Mesenchymal stem cell (in vitro differentiated cells and primary cell): ENCODE data around the gene NSUN5.
A peak's percentile ranks its signal among the peaks of the same experiment; 100 is the strongest.
"Not testable (repeated sequence)": the region's sequence is repeated elsewhere in the genome, so short reads cannot be mapped to it uniquely, and the experiment has no call there.

Experiments used
- DNase-seq: peaks from one replicate; pipeline ENCODE4 v3.0.0-alpha.2; 2013
- H2AFZ ChIP-seq: one replicate; pipeline ENCODE4 v1.6.1; 2013; ENCODE audit warnings: low read depth, mild to moderate bottlenecking, control low read depth, inconsistent platforms, low read length, moderate library complexity
- H2AK5ac ChIP-seq: 2 replicates; pipeline ENCODE4 v1.6.1; 2013; ENCODE audit warnings: low read length, moderate library complexity, mild to moderate bottlenecking, inconsistent platforms; ENCODE audit not compliant: severe bottlenecking
- H2BK120ac ChIP-seq: one replicate; pipeline ENCODE4 v1.6.1; 2013; ENCODE audit warnings: low read depth, mild to moderate bottlenecking, inconsistent platforms, low read length, moderate library complexity
- H2BK12ac ChIP-seq, 2 experiments: one replicate each; pipeline ENCODE4 v1.6.1; 2013; ENCODE audit warnings: inconsistent platforms in 2 of 2, low read length in 2 of 2, mild to moderate bottlenecking in 2 of 2, moderate library complexity in 2 of 2, control low read depth in 1 of 2
- H2BK15ac ChIP-seq: one replicate; pipeline ENCODE4 v1.6.1; 2013; ENCODE audit warnings: mild to moderate bottlenecking, low read depth, inconsistent platforms; ENCODE audit not compliant: poor library complexity, severe bottlenecking
- H2BK5ac ChIP-seq: 2 replicates; pipeline ENCODE4 v1.6.1; 2013; ENCODE audit warnings: low read depth, mild to moderate bottlenecking, low read length, control low read depth, inconsistent platforms; ENCODE audit not compliant: poor library complexity, severe bottlenecking
- H3K14ac ChIP-seq, 2 experiments: one replicate each; pipeline ENCODE4 v1.6.1; 2013; ENCODE audit warnings: inconsistent platforms in 2 of 2, low read length in 2 of 2, control low read depth in 1 of 2, mild to moderate bottlenecking in 1 of 2, moderate library complexity in 1 of 2
- H3K18ac ChIP-seq, 2 experiments: one replicate each; pipeline ENCODE4 v1.6.1; 2013; ENCODE audit warnings: inconsistent platforms in 2 of 2, low read length in 2 of 2, control low read depth in 1 of 2, low read depth in 1 of 2, mild to moderate bottlenecking in 1 of 2
- H3K23ac ChIP-seq, 2 experiments: one replicate each; pipeline ENCODE4 v1.6.1; 2013; ENCODE audit warnings: inconsistent platforms in 2 of 2, low read length in 2 of 2, mild to moderate bottlenecking in 2 of 2, moderate library complexity in 2 of 2, control low read depth in 1 of 2
- H3K27ac ChIP-seq: 2 replicates; pipeline ENCODE4 v1.5.1; 2013; ENCODE audit warnings: mild to moderate bottlenecking, moderate library complexity, low read length, control low read depth, inconsistent platforms; ENCODE audit not compliant: poor library complexity, severe bottlenecking
- H3K27me3 ChIP-seq, 2 experiments: 2 replicates each; pipeline versions ENCODE4 v1.6.1 to v1.7.0; 2013; ENCODE audit warnings: low read length in 2 of 2, mild to moderate bottlenecking in 2 of 2, moderate library complexity in 2 of 2, control low read depth in 1 of 2, inconsistent platforms in 1 of 2; ENCODE audit not compliant: control insufficient read depth in 1 of 2, insufficient read depth in 1 of 2
- H3K36me3 ChIP-seq, 2 experiments: 2 replicates each; pipeline versions ENCODE4 v1.6.1 to v1.7.0; 2013; ENCODE audit warnings: low read length in 2 of 2, control low read depth in 1 of 2, inconsistent platforms in 1 of 2, low read depth in 1 of 2, mild to moderate bottlenecking in 1 of 2; ENCODE audit not compliant: insufficient read depth in 2 of 2, control insufficient read depth in 1 of 2
- H3K4ac ChIP-seq, 2 experiments: one replicate each; pipeline ENCODE4 v1.6.1; 2013; ENCODE audit warnings: inconsistent platforms in 2 of 2, low read length in 2 of 2, mild to moderate bottlenecking in 2 of 2, moderate library complexity in 2 of 2, control low read depth in 1 of 2, low read depth in 1 of 2
- H3K4me1 ChIP-seq: 2 replicates; pipeline ENCODE4 v1.6.1; 2013; ENCODE audit warnings: low read depth, low read length, control low read depth; ENCODE audit not compliant: control insufficient read depth, insufficient read depth
- H3K4me2 ChIP-seq: 2 replicates; pipeline ENCODE4 v1.6.1; 2013; ENCODE audit warnings: low read length, mild to moderate bottlenecking, inconsistent platforms; ENCODE audit not compliant: poor library complexity, severe bottlenecking
- H3K4me3 ChIP-seq, 2 experiments: 2 replicates each; pipeline versions ENCODE4 v1.5.1 to v1.7.0; 2013; ENCODE audit warnings: low read length in 2 of 2, mild to moderate bottlenecking in 2 of 2, control low read depth in 1 of 2, low read depth in 1 of 2; ENCODE audit not compliant: insufficient read depth in 1 of 2
- H3K79me1 ChIP-seq: replicated peaks from 2 replicates; pipeline ENCODE4 v1.6.1; 2013; ENCODE audit warnings: mild to moderate bottlenecking, control low read depth, low read length, inconsistent platforms; ENCODE audit not compliant: poor library complexity, severe bottlenecking
- H3K9ac ChIP-seq: 2 replicates; pipeline ENCODE4 v1.7.0; 2013; ENCODE audit warnings: mild to moderate bottlenecking, low read length, moderate library complexity
- H3K9me3 ChIP-seq: 2 replicates; pipeline ENCODE4 v1.7.0; 2013; ENCODE audit warnings: mild to moderate bottlenecking, low read length; ENCODE audit not compliant: control insufficient read depth
- H4K8ac ChIP-seq: one replicate; pipeline ENCODE4 v1.6.1; 2013; ENCODE audit warnings: inconsistent platforms, mild to moderate bottlenecking, low read length, moderate library complexity
- H4K91ac ChIP-seq: one replicate; pipeline ENCODE4 v1.6.1; 2013; ENCODE audit warnings: mild to moderate bottlenecking, low read length, inconsistent platforms
- WGBS: methylation state at CpG from one replicate; pipeline ENCODE4 v1.1.7; 2013; ENCODE audit warnings: mixed read lengths; 5-methylcytosine and 5-hydroxymethylcytosine counted together

NSUN5 gene

DNA sequence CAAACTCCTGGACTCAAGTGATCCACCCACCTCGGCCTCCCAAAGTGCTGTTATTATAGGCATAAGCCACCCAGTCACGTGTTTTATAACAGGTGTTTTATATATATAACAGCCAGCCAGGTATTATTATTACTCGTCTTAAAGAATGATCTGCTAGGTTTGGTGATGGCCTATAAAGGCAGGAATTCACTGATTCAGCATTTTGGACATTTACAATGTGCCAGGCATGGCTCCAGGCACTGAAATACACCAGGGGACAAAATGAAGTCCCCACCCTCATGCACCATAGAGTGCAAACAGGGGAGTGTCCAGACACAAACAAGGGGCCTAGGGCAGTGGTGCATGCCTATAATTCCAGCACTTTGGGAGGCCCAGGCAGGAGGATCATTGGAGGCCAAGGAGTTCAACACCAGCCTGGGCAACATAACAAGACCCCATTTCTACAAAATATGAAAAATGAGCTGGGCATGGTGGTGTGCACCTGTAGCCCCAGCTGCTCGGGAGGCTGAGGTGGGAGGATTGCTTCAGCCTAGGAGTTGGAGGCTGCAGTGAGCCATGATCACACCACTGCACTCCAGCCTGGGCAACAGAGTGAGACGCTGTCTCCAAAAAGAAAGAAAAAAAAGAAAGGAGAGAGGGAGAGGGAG lies 14.9 kb upstream of the NSUN5 start:
- H2AFZ ChIP-seq, H3K36me3 ChIP-seq, H3K4me2 ChIP-seq, H3K4me3 ChIP-seq, H2BK12ac ChIP-seq, H3K79me1 ChIP-seq, H3K9me3 ChIP-seq, H3K23ac ChIP-seq, H2BK120ac ChIP-seq, H2BK5ac ChIP-seq, H2AK5ac ChIP-seq, H3K4me1 ChIP-seq, H3K14ac ChIP-seq, DNase-seq, H4K8ac ChIP-seq, H2BK15ac ChIP-seq, H3K4ac ChIP-seq, H3K9ac ChIP-seq, H3K18ac ChIP-seq, H3K27ac ChIP-seq, H4K91ac ChIP-seq: not testable (repeated sequence)
- H3K27me3 ChIP-seq: peaks cover 0 to 31% of the 10 kb centered on the region in 2 experiments
- WGBS: 94% methylated on average over 3 of the region's 5 CpGs

- H2BK5ac ChIP-seq, H2AK5ac ChIP-seq, H3K23ac ChIP-seq, H2AFZ ChIP-seq, H2BK120ac ChIP-seq, H3K4ac ChIP-seq, H4K8ac ChIP-seq, H3K4me2 ChIP-seq, H2BK12ac ChIP-seq, H3K4me3 ChIP-seq, H3K79me1 ChIP-seq, H3K14ac ChIP-seq, H3K27ac ChIP-seq, H3K9me3 ChIP-seq, H4K91ac ChIP-seq, H3K4me1 ChIP-seq, DNase-seq, H3K18ac ChIP-seq, H3K36me3 ChIP-seq, H3K9ac ChIP-seq, H2BK15ac ChIP-seq: not testable (repeated sequence)
- peaks cover 0 to 36% of the 10 kb centered on the region in 2 experiments for H3K27me3 ChIP-seq
- WGBS: 91% methylated on average over 4 of the region's 9 CpGs
These were observed 11.4 kb upstream of the NSUN5 start for GRCh38 chr7:73320009-73320408.

DNA sequence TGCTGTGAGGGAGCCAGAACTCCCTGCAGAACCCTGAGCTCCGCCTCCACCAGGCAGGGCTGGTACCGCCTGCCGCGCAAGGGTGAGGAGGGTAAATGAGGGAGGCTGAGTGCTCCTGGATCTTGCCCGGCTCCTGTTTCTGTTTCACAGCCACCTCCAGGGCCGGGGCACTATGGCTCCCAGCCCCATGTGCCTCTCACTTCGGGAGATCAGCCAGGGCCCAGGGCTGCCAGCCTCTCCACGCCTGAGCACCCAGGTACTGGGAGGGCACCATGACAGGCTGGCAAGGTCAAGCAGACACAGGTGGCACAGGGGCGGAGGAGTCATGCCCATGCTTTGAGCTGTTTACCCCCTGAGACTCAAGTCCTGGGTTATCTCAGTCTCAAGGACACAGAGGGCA lies 10.9 kb upstream of the NSUN5 start:
- not testable (repeated sequence) for H3K4ac ChIP-seq, H3K9ac ChIP-seq, H3K27ac ChIP-seq, H4K91ac ChIP-seq, H3K4me3 ChIP-seq, H3K9me3 ChIP-seq, H3K79me1 ChIP-seq, H2BK15ac ChIP-seq, H3K18ac ChIP-seq, H3K4me1 ChIP-seq, H3K23ac ChIP-seq, H2BK5ac ChIP-seq, H2BK120ac ChIP-seq, DNase-seq, H2AFZ ChIP-seq, H3K36me3 ChIP-seq, H3K4me2 ChIP-seq, H2AK5ac ChIP-seq, H2BK12ac ChIP-seq, H3K14ac ChIP-seq
- Histone ChIP-seq H4K8ac (peak overlapping the region; percentile 37), H3K27me3 (peaks cover 0 to 33% of the 10 kb centered on the region in 2 experiments)
- 84% methylated on average over 9 of the region's 9 CpGs for WGBS

DNA sequence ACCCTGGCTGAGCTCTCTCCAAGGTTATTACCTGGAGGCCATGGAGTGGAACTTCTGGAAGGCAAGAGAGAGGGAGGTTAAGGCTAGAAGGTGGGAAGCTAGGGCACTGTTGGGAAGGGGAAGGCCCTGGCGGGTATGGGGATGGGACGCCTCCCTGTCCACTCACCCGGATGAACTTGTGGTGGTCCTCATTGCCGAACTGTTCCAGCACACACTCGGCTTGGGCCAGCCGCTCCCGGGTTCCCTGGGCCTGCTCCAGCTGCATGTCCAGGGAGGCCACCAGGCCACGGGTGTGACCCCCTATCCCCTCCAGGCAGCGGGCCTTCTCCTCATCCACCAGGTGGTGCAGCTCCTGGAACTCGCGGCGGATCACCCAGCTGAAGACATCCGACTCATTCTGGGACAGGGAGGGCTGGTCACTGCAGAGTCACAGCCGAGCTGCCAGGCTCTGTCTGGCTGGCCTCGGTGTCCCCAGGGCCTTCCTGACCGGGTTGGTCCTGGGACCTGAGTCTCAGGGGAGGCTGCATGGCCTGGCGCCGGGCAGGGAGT lies 10.1 kb upstream of the NSUN5 start:
- not testable (repeated sequence) for H2BK120ac ChIP-seq, H2BK5ac ChIP-seq, H3K9me3 ChIP-seq, H4K8ac ChIP-seq, H3K23ac ChIP-seq, H2AFZ ChIP-seq, H4K91ac ChIP-seq, H3K79me1 ChIP-seq, H3K18ac ChIP-seq, H2BK12ac ChIP-seq, H3K4me2 ChIP-seq, H3K4me3 ChIP-seq, H3K9ac ChIP-seq, DNase-seq, H3K27ac ChIP-seq, H3K14ac ChIP-seq, H2BK15ac ChIP-seq, H3K36me3 ChIP-seq, H3K4ac ChIP-seq, H3K4me1 ChIP-seq, H2AK5ac ChIP-seq
- H3K27me3 ChIP-seq: peaks cover 0 to 27% of the 10 kb centered on the region in 2 experiments
- WGBS: 81% methylated on average over 14 of the region's 18 CpGs
